ENCODE data around the gene SDK1.

SDK1 gene

DNA sequence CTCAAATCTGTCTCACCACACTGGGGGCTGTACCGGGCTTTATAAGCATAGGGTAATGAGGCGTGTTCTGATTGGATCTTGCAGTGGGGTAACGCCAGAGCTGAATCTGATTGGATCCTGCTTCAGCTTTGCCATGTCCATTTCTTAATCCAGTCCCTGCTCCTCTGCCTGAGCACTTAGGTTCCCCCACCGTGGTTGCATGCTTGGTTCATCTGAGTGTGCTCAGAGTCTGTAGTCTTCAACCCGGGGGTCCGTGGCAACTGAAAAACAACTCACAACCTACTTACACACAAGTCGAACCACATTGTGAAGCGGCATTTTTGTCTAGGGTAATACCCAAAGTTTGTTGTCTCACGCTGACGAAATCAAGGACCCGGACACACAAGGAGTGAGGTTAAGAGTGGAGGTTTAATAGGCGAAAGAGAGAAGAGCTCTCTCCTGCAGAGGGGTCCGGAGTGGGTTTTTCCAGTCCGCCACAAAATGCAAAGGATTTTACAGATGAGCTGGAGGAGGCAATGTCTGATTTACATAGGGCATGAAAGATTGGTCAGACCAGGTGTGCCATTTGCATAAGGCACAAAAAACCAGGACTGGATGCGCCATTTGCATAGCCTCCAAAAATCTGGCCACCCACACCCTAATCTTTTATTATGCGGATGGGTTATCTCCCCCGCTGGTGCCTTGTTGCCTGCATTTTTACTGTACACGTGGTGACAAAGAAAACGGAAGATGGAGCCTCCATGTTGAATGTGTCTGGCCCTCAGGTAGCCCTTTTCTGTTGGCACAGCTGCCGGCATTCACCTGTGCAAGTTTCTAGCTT lies 739.3 kb downstream of the SDK1 start:
- H3K4me3 ChIP-seq (ENCODE audit: low read depth, low read length) = no peak overlapping the region
- TF ChIP-seq, protein P1, sequence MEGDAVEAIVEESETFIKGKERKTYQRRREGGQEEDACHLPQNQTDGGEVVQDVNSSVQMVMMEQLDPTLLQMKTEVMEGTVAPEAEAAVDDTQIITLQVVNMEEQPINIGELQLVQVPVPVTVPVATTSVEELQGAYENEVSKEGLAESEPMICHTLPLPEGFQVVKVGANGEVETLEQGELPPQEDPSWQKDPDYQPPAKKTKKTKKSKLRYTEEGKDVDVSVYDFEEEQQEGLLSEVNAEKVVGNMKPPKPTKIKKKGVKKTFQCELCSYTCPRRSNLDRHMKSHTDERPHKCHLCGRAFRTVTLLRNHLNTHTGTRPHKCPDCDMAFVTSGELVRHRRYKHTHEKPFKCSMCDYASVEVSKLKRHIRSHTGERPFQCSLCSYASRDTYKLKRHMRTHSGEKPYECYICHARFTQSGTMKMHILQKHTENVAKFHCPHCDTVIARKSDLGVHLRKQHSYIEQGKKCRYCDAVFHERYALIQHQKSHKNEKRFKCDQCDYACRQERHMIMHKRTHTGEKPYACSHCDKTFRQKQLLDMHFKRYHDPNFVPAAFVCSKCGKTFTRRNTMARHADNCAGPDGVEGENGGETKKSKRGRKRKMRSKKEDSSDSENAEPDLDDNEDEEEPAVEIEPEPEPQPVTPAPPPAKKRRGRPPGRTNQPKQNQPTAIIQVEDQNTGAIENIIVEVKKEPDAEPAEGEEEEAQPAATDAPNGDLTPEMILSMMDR (IDR thresholded peaks at IDR 0.05; ENCODE audit: low read depth, low read length) = no peak
- TF ChIP-seq, protein P2, sequence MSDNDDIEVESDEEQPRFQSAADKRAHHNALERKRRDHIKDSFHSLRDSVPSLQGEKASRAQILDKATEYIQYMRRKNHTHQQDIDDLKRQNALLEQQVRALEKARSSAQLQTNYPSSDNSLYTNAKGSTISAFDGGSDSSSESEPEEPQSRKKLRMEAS (IDR thresholded peaks at IDR 0.05; ENCODE audit: low read depth, low read length) = no peak
- TF ChIP-seq POLR2A (IDR thresholded peaks at IDR 0.05; ENCODE audit: extremely low read depth, insufficient read length) (no peak), MYC (IDR thresholded peaks at IDR 0.05; ENCODE audit: low read depth, low read length) (no peak)
- DNase-seq (ENCODE audit: low read depth) = no peak

DNA sequence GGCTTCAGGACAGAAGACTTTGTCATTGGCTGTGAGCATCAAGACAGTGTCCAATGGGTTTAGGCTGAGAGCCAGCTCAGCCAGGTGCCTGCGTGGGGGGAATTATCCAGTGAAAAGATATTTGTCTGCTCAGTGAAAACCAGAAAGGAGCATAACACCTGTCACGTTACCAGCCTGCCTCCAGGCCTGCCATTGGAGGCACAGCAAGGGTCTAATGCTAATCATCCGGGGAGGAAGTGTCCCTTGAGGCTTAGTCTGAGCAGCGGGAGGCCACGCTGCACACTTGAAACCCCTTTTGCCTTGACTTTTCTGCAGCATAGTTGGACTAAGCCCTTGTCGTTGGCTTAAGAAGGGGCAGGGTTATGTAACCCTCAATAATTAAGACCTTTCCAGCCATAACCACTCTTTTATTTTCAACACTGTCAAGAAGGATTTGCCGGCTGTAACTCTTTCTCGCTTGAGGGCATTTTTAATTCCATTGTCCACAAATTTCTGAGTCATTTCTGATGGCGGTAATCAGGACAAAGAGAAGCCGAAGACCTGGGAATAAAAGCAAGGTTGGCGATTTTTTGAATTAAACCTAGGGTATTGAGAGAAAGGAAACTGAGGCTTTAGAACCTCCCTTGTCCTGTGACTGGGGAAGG lies 741.5 kb downstream of the SDK1 start:
- no peak overlapping the region for H3K4me3 ChIP-seq (ENCODE audit: low read depth, low read length)
- DNase-seq (ENCODE audit: low read depth) = no peak
- TF ChIP-seq MYC (IDR thresholded peaks at IDR 0.05; ENCODE audit: low read depth, low read length) (no peak), POLR2A (IDR thresholded peaks at IDR 0.05; ENCODE audit: extremely low read depth, insufficient read length) (no peak)
- TF ChIP-seq, protein P2 (IDR thresholded peaks at IDR 0.05; ENCODE audit: low read depth, low read length) = no peak
- TF ChIP-seq, protein P1 (IDR thresholded peaks at IDR 0.05; ENCODE audit: low read depth, low read length) = no peak

DNA sequence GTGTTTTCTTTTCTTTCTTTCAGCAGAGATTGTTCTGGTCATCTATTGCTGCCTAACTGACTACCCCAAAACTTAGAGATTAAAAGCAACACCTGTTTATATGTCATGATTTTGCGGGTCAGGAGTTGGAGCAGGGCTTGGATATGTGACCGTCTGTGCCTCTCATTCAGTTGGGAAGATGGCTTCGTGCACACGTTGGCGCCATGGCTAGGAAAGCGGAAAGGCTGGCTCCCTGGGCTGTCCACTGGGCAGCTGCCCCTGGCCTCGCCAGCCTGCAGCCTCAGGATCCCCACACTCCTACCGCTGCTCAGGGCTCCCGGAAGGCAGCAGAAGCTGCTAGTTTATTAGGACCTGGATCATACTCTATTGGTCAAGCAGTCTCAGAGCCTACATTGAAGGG lies 742.9 kb downstream of the SDK1 start:
- no peak overlapping the region for H3K4me3 ChIP-seq (ENCODE audit: low read depth, low read length)
- DNase-seq (ENCODE audit: low read depth) = no peak

DNA sequence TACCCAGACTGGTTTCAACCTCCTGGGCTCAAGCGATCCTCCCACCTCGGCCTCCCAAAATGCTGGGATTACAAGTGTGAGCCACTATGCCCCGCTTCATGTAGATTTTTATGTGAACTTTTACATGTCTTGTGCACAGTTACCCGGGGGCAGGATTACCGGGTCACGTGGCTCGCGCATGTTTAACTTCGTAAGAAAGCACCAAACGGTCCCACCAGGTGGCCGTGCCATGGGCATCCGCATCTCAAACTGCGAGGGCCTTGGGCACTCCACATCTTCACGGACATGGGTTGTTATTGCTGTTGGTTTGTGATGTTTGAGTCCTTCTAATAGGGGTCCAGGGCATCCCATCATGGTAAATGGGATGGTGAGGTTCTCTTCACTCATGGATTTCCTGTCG lies 744.4 kb downstream of the SDK1 start:
- no peak for DNase-seq (ENCODE audit: low read depth)
- H3K4me3 ChIP-seq (ENCODE audit: low read depth, low read length) = no peak overlapping the region
- TF ChIP-seq, protein P1 (IDR thresholded peaks at IDR 0.05; ENCODE audit: low read depth, low read length) = no peak
- no peak for TF ChIP-seq POLR2A (IDR thresholded peaks at IDR 0.05; ENCODE audit: extremely low read depth, insufficient read length)
- TF ChIP-seq, protein P2 (IDR thresholded peaks at IDR 0.05; ENCODE audit: low read depth, low read length) = no peak
- no peak for TF ChIP-seq MYC (IDR thresholded peaks at IDR 0.05; ENCODE audit: low read depth, low read length)

More for the DNA sequence above, 742.9 kb downstream of the SDK1 start:
- TF ChIP-seq POLR2A (IDR thresholded peaks at IDR 0.05; ENCODE audit: extremely low read depth, insufficient read length) = no peak
- TF ChIP-seq MYC (IDR thresholded peaks at IDR 0.05; ENCODE audit: low read depth, low read length) = no peak
- TF ChIP-seq, protein P2 (IDR thresholded peaks at IDR 0.05; ENCODE audit: low read depth, low read length) = no peak
- TF ChIP-seq, protein P1 (IDR thresholded peaks at IDR 0.05; ENCODE audit: low read depth, low read length) = no peak

DNA sequence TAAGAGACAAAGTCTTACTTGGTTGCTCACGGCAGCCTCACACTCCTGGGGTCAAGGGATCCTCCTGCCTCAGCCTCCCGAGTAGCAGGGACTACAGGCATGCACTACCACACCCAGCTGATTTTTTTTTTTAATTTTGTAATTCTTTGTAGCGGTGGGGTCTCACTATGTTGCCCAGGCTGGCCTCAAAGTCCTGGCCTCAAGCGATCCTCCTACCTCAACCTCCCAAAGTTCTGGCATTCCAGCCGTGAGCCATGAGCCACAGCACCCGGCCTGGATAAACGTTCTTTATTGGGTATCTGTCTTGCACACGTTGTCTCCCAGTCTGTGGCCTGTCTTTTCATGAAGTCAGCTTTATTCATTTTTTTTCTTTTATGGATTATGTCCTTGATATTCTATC lies 744.9 kb downstream of the SDK1 start:
- DNase-seq (ENCODE audit: low read depth) = no peak
- TF ChIP-seq MYC (IDR thresholded peaks at IDR 0.05; ENCODE audit: low read depth, low read length) (no peak), POLR2A (IDR thresholded peaks at IDR 0.05; ENCODE audit: extremely low read depth, insufficient read length) (no peak)
- TF ChIP-seq, protein P2 (IDR thresholded peaks at IDR 0.05; ENCODE audit: low read depth, low read length) = no peak
- TF ChIP-seq, protein P1 (IDR thresholded peaks at IDR 0.05; ENCODE audit: low read depth, low read length) = no peak
- H3K4me3 ChIP-seq (ENCODE audit: low read depth, low read length) = no peak overlapping the region

Data from NB4 (cell line).